HepG2 (cell line): Measurements from ENCODE around the gene TEX29. TPM values are rescaled to one million over a fixed set of nuclear protein-coding genes. Genes with fewer than 3 reads are reported as not detected.

Experiments
- ATAC-seq: fragments of 200-7000 bp; cut with Tn5 transposase; 3 replicates; pipeline ENCODE4 v1.9.1; 2020; ENCODE audit warnings: mild to moderate bottlenecking, moderate library complexity
- BruUV-seq: library from RNA; stranded (reverse); fragments of 400-500 nt; replicated peaks from 2 replicates; lab custom pipeline; 2021; lab: Mats Ljungman, UMichigan
- CTCF ChIA-PET: fragments of 300-600 bp; formaldehyde crosslinking; extraction: SDS; loops from one replicate; lab custom pipeline; 2021; ENCODE audit warnings: low total read pairs, inconsistent platforms, low intra/inter-chr PET ratio; lab: Yijun Ruan, JAX
- POLR2A ChIA-PET: fragments of 350-600 bp; sonication (Branson Sonifier 250); formaldehyde crosslinking; loops from one replicate; lab custom pipeline; 2020; ENCODE audit warnings: antibody characterized with exemption, inconsistent platforms; lab: Yijun Ruan, JAX
- DNase-seq: peaks from one replicate; pipeline ENCODE4 v3.0.0-alpha.2; 2015; ENCODE audit warnings: low spot score
- FAIRE-seq: peaks from 3 replicates; lab custom pipeline; 2011; peaks lifted over from hg19 to GRCh38; lab: Jason Lieb, UNC
- H2AFZ ChIP-seq: one replicate; pipeline ENCODE4 v1.6.1; 2011; ENCODE audit warnings: low read length, inconsistent platforms
- H3K27ac ChIP-seq: fragments of 300-600 bp; 3 replicates; pipeline ENCODE4 v1.8.0; 2011; ENCODE audit warnings: mixed run types, mild to moderate bottlenecking, mixed read lengths, low read length, inconsistent platforms; ENCODE audit not compliant: insufficient read depth; ENCODE audit errors: extremely low read length
- H3K27me3 ChIP-seq, 2 experiments: fragments of 200-600 bp in 1 of 2; 2 replicates in 1 of 2; 3 replicates in 1 of 2; pipeline versions ENCODE4 v1.6.0 to v1.8.0; 2011; ENCODE audit warnings: low read length in 2 of 2, mild to moderate bottlenecking in 2 of 2, moderate library complexity in 2 of 2, inconsistent platforms in 1 of 2; ENCODE audit not compliant: insufficient read depth in 2 of 2, control insufficient read depth in 1 of 2
- H3K36me3 ChIP-seq, 2 experiments: fragments of 200-600 bp in 1 of 2; replicated peaks in 1 of 2; 2 replicates in 1 of 2; 3 replicates in 1 of 2; pipeline versions ENCODE4 v1.5.1 to v1.8.0; 2011; ENCODE audit warnings: low read length in 2 of 2, inconsistent platforms in 1 of 2; ENCODE audit not compliant: insufficient read depth in 2 of 2, control insufficient read depth in 1 of 2
- H3K4me1 ChIP-seq: 2 replicates; pipeline ENCODE4 v1.5.1; 2012; ENCODE audit warnings: low read length, inconsistent platforms; ENCODE audit not compliant: insufficient read depth
- H3K4me2 ChIP-seq: 2 replicates; pipeline ENCODE4 v1.6.0; 2011; ENCODE audit warnings: low read depth, low read length, inconsistent platforms
- H3K4me3 ChIP-seq, 3 experiments: fragments of 200-600 bp in 1 of 3; sonication (generic), shearing (Covaris generic) in 1 of 3; replicated peaks in 1 of 3; 2 replicates each; pipeline ENCODE4 v1.5.1; 2011 to 2016; ENCODE audit warnings: low read length in 3 of 3, inconsistent platforms in 2 of 3, low read depth in 2 of 3, mild to moderate bottlenecking in 2 of 3, control low read depth in 1 of 3, mixed read lengths in 1 of 3; ENCODE audit not compliant: insufficient read depth in 1 of 3
- H3K79me2 ChIP-seq: one replicate; pipeline ENCODE4 v1.6.1; 2011; ENCODE audit warnings: low read length, inconsistent platforms; ENCODE audit not compliant: insufficient read depth
- H3K9ac ChIP-seq: 2 replicates; pipeline ENCODE4 v1.6.0; 2011; ENCODE audit warnings: mild to moderate bottlenecking, low read depth, low read length, inconsistent platforms; ENCODE audit not compliant: insufficient read depth
- H3K9me3 ChIP-seq: 2 replicates; pipeline ENCODE4 v1.5.1; 2012; ENCODE audit warnings: mild to moderate bottlenecking, low read length
- H4K20me1 ChIP-seq: 2 replicates; pipeline ENCODE4 v1.6.0; 2011; ENCODE audit warnings: inconsistent platforms, mild to moderate bottlenecking, low read length, moderate library complexity; ENCODE audit not compliant: insufficient read depth
- AGO2 ChIP-seq: fragments of 200-400 bp; formaldehyde crosslinking; optimal IDR thresholded peaks from 2 replicates; pipeline ENCODE3; 2017; ENCODE audit warnings: mild to moderate bottlenecking, low read depth, low read length, moderate library complexity
- EZH2 ChIP-seq: conservative IDR thresholded peaks from 2 replicates; pipeline ENCODE4 v1.6.1; 2012; ENCODE audit warnings: mild to moderate bottlenecking, low read depth, low read length, moderate library complexity
- HCFC1 ChIP-seq: fragments of 150-350 bp; IDR thresholded peaks from 2 replicates; pipeline ENCODE4 v1.6.1; 2014; ENCODE audit warnings: low read depth, low read length
- HOXA7 ChIP-seq: sonication (generic); formaldehyde crosslinking; IDR thresholded peaks from 2 replicates; pipeline ENCODE4 v1.8.1; 2022; ENCODE audit warnings: mild to moderate bottlenecking, missing genetic modification reagents, moderate library complexity
- NKX3-1 ChIP-seq: sonication (generic); formaldehyde crosslinking; IDR thresholded peaks from 2 replicates; pipeline ENCODE4 v1.5.0; 2020; ENCODE audit warnings: missing genetic modification reagents
- PLSCR1 ChIP-seq: sonication (generic); formaldehyde crosslinking; IDR thresholded peaks from 2 replicates; pipeline ENCODE4 v1.5.0; 2020; ENCODE audit warnings: missing genetic modification reagents, mild to moderate bottlenecking, borderline replicate concordance
- TIGD3 ChIP-seq: sonication (generic); formaldehyde crosslinking; IDR thresholded peaks from 2 replicates; pipeline ENCODE4 v1.5.1; 2020; ENCODE audit warnings: mild to moderate bottlenecking, missing genetic modification reagents, borderline replicate concordance
- ZNF263 ChIP-seq: sonication (generic); formaldehyde crosslinking; IDR thresholded peaks from 2 replicates; pipeline ENCODE4 v1.4.0; 2020; ENCODE audit warnings: missing genetic modification reagents
- ZNF619 ChIP-seq: sonication (generic); formaldehyde crosslinking; IDR thresholded peaks from 2 replicates; pipeline ENCODE4 v1.4.0; 2020; ENCODE audit warnings: mild to moderate bottlenecking, missing genetic modification reagents
- WGBS: methylation state at CpG from one replicate; pipeline ENCODE4 v1.1.6; 2017; ENCODE audit warnings: low lambda C conversion rate; 5-methylcytosine and 5-hydroxymethylcytosine counted together
- in situ Hi-C: cut with HindIII; loops from 2 replicates; pipeline ENCODE4 v1.10.0; 2017; ENCODE audit warnings: low pct_unique_long_range_greater_than_20kb; ENCODE audit not compliant: extremely low pct_ligation_motif_present
- intact Hi-C: fragments of 100-400 bp; cut with micrococcal nuclease; formaldehyde crosslinking; loops from one replicate; pipeline ENCODE4 v1.10.0; 2022; ENCODE audit not compliant: unreplicated experiment
- polyA plus RNA-seq, 8 experiments: library from polyadenylated mRNA; depleted of rRNA in 3 of 8; stranded (reverse) in 7 of 8; unstranded in 1 of 8; fragments of >200 nt; fragmentation: Illumina TruSeq in 4 of 8; extraction: Trizol in 4 of 8; gene quantifications; 2 replicates each; pipeline versions ENCODE4 v1.2.1 to v1.2.3, GENCODE V29; 2011 to 2016; ENCODE audit warnings: low read depth in 4 of 8, missing spikeins in 1 of 8, mixed read lengths in 1 of 8; ENCODE audit not compliant: insufficient read depth in 1 of 8
- total RNA-seq, 5 experiments: library from RNA; depleted of rRNA; stranded (reverse); fragments of >200 nt; fragmentation: Illumina TruSeq; extraction: Trizol; gene quantifications; 2 replicates each; pipeline ENCODE4 v1.2.3, GENCODE V29; 2016; ENCODE audit warnings: low read depth in 1 of 5

The TEX29 gene
- total and polyA plus RNA-seq, 2 of the 13 experiments (the other 11 are each of a cell fraction or from before 2014, with no cell fraction given), result 0.12 to 0.22 TPM

- no peak overlapping the region for H3K4me2 ChIP-seq
- BruUV-seq, result no TSS peak
- ATAC-seq (no peak), FAIRE-seq (no peak), DNase-seq (no peak)
- no peaks in the 10 kb centered on the region for H3K4me1 ChIP-seq
- H3K79me2 ChIP-seq, result no peaks in the 10 kb centered on the region
- H4K20me1 ChIP-seq, result no peaks in the 10 kb centered on the region; the same call in 1 of the 2 replicates
- H3K27me3 ChIP-seq, result no peaks in the 10 kb centered on the region
- ChIA-PET POLR2A (no interaction called here), CTCF (no interaction called here)
- no peaks in the 10 kb centered on the region for H3K9me3 ChIP-seq
- H3K36me3 ChIP-seq, result peaks cover 30 to 83% of the 10 kb centered on the region in 2 experiments
- 100% methylated on average over 13 of the region's 17 CpGs for WGBS
- H3K27ac ChIP-seq, result no peak overlapping the region
- in situ Hi-C loops, result no loop called here
- no peak overlapping the region for H3K4me3 ChIP-seq
- intact Hi-C loops, result no loop called here
- no peak overlapping the region for H3K9ac ChIP-seq
- TF ChIP-seq ZNF263 (CRISPR knock-in tag), result 0 out of 2 replicates have a peak, but pooled peaks have one; percentile 39
- TF ChIP-seq PLSCR1, result no peak
- H2AFZ ChIP-seq, result no peak overlapping the region
Observed at GRCh38 chr13:111278743-111279652, 41.4 kb upstream of the TEX29 start.

- intact Hi-C loops, result no loop called here
Observed at GRCh38 chr13:111280226-111280625, 40.2 kb upstream of the TEX29 start.

More at GRCh38 chr13:111280226-111280625, 40.2 kb upstream of the TEX29 start:
- H3K4me3 ChIP-seq, result no peak overlapping the region
- no peak for DNase-seq
- no peaks in the 10 kb centered on the region for H3K79me2 ChIP-seq
- no peak overlapping the region for H3K9ac ChIP-seq
- ATAC-seq, result no peak
- 96% methylated on average over 12 of the region's 12 CpGs for WGBS
- H3K27me3 ChIP-seq, result no peaks in the 10 kb centered on the region
- H4K20me1 ChIP-seq, result no peaks in the 10 kb centered on the region; the same call in 1 of the 2 replicates
- ChIA-PET CTCF (no interaction called here), POLR2A (no interaction called here)
- H3K9me3 ChIP-seq, result no peaks in the 10 kb centered on the region
- H3K27ac ChIP-seq, result no peak overlapping the region
- in situ Hi-C loops, result no loop called here
- no TSS peak for BruUV-seq
- H3K4me2 ChIP-seq, result no peak overlapping the region
- no peak for FAIRE-seq
- TF ChIP-seq NKX3-1 (CRISPR knock-in tag), result no peak
- TF ChIP-seq TIGD3 (CRISPR knock-in tag), result no peak
- TF ChIP-seq HOXA7 (CRISPR knock-in tag), result no peak
- no peak for TF ChIP-seq ZNF619 (CRISPR knock-in tag)
- no peak for TF ChIP-seq EZH2
- TF ChIP-seq HCFC1, result no peak
- no peak for TF ChIP-seq AGO2
- H3K4me1 ChIP-seq, result no peaks in the 10 kb centered on the region
- no peak overlapping the region for H2AFZ ChIP-seq
- H3K36me3 ChIP-seq, result peaks cover 34 to 91% of the 10 kb centered on the region in 2 experiments
